Thoracic aorta (tissue), 2 donors: ENCODE results near the gene PCDHB12. TPM values are rescaled to one million over a fixed set of nuclear protein-coding genes. Genes with fewer than 3 reads are reported as not detected.
A peak's percentile ranks its signal among the peaks of the same experiment; 100 is the strongest.
"Not testable (repeated sequence)": the region's sequence is repeated elsewhere in the genome, so short reads cannot be mapped to it uniquely, and the experiment has no call there.

Source experiments
- ATAC-seq: fragments of 150-250 bp; one replicate; pipeline ENCODE4 v1.8.0; 2017; ENCODE audit warnings: low read depth; ENCODE audit not compliant: insufficient number of reproducible peaks, low FRiP score
- DNase-seq: peaks from one replicate; pipeline ENCODE4 v3.0.0-alpha.2; 2020; ENCODE audit warnings: low spot score
- H3K27ac ChIP-seq, 2 donors: fragments of 200-600 bp; sonication (generic); 1 replicate in 1 of 2; 2 replicates in 1 of 2; pipeline ENCODE4 v1.5.1; 2016; ENCODE audit warnings: mild to moderate bottlenecking in 2 of 2, moderate library complexity in 2 of 2
- H3K27me3 ChIP-seq: fragments of 200-600 bp; sonication (generic); replicated peaks from 2 replicates; pipeline ENCODE4 v1.6.0; 2016; ENCODE audit warnings: mild to moderate bottlenecking; ENCODE audit not compliant: insufficient read depth
- H3K36me3 ChIP-seq: fragments of 200-600 bp; sonication (generic); one replicate; pipeline ENCODE4 v1.5.1; 2016
- H3K4me1 ChIP-seq, 2 donors: fragments of 200-600 bp; sonication (generic); 1 replicate in 1 of 2; 2 replicates in 1 of 2; pipeline versions ENCODE4 v1.5.1 to v1.6.0; 2016; ENCODE audit warnings: low read depth in 2 of 2, mild to moderate bottlenecking in 1 of 2; ENCODE audit not compliant: control insufficient read depth in 1 of 2
- H3K4me3 ChIP-seq: fragments of 200-600 bp; sonication (generic); 2 replicates; pipeline ENCODE4 v1.5.1; 2016; ENCODE audit warnings: mild to moderate bottlenecking
- H3K9me3 ChIP-seq: fragments of 200-600 bp; sonication (generic); 2 replicates; pipeline ENCODE4 v1.5.1; 2016
- total RNA-seq, 2 donors: library from RNA; depleted of rRNA; stranded (reverse); fragments of >200 nt; gene quantifications; one replicate each; pipeline versions ENCODE4 v1.1.0 to v1.2.3, GENCODE V29; 2016
- TF ChIP-seq, protein P1 (sequence below): fragments of 200-600 bp; sonication (generic); IDR thresholded peaks from one replicate; pipeline ENCODE4 v1.5.1; 2019; ENCODE audit warnings: antibody characterized with exemption

Gene PCDHB12
- total RNA-seq: 1 to 10 TPM; 7.3 to 7.4 TPM

DNA sequence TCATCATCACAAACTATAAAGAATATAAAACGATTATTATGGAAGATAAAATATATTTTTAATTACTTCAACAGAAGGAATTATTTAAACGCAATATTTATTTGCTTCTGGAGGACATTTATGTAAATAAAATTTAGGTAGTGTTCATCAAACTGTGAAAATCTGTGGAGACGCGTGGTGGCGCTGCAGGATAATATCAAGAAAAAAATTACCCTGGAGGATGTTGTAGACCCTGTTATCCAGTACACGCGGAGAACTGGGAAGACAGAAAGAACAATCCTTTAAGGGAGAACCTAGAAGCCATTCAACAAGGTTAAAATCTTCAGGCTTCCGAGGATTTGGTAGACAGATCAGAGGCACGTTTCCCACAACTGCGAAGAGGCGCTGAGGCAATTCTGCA lies at the start of gene PCDHB12:
PCDHB12 (plus strand) TSS at position 242 of the 400 bp plus-strand sequence. CDS start 189 bp downstream, outside the sequence.
- TF ChIP-seq, protein P1, sequence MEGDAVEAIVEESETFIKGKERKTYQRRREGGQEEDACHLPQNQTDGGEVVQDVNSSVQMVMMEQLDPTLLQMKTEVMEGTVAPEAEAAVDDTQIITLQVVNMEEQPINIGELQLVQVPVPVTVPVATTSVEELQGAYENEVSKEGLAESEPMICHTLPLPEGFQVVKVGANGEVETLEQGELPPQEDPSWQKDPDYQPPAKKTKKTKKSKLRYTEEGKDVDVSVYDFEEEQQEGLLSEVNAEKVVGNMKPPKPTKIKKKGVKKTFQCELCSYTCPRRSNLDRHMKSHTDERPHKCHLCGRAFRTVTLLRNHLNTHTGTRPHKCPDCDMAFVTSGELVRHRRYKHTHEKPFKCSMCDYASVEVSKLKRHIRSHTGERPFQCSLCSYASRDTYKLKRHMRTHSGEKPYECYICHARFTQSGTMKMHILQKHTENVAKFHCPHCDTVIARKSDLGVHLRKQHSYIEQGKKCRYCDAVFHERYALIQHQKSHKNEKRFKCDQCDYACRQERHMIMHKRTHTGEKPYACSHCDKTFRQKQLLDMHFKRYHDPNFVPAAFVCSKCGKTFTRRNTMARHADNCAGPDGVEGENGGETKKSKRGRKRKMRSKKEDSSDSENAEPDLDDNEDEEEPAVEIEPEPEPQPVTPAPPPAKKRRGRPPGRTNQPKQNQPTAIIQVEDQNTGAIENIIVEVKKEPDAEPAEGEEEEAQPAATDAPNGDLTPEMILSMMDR: no peak
- no peak for DNase-seq
- Histone ChIP-seq H3K36me3 (no peaks in the 10 kb centered on the region), H3K9me3 (peaks cover 48% of the 10 kb centered on the region), H3K27ac (no peak within 1 kb of the TSS), H3K4me3 (peak within 1 kb of the TSS; percentile 42), H3K4me1 (no peaks in the 10 kb centered on the region), H3K27me3 (no peaks in the 10 kb centered on the region)
- no peak for ATAC-seq

- no peaks in the 10 kb centered on the region for H3K36me3 ChIP-seq
- DNase-seq (no peak), ATAC-seq (no peak)
- no peaks in the 10 kb centered on the region for H3K4me1 ChIP-seq
- H3K27ac ChIP-seq: no peak within 1 kb of the TSS
- peak within 1 kb of the TSS; percentile 42 for H3K4me3 ChIP-seq
- no peaks in the 10 kb centered on the region for H3K27me3 ChIP-seq
- TF ChIP-seq, protein P1: peak; percentile 16
- H3K9me3 ChIP-seq: peaks cover 39% of the 10 kb centered on the region
Measured at GRCh38 chr5:141172381-141173204, 35.9 kb upstream of the PCDHB12 start, which contains the start of gene PCDHB7. PCDHB7 (plus strand) TSS chr5:141172644; CDS start chr5:141172836, 192 bp downstream.

DNA sequence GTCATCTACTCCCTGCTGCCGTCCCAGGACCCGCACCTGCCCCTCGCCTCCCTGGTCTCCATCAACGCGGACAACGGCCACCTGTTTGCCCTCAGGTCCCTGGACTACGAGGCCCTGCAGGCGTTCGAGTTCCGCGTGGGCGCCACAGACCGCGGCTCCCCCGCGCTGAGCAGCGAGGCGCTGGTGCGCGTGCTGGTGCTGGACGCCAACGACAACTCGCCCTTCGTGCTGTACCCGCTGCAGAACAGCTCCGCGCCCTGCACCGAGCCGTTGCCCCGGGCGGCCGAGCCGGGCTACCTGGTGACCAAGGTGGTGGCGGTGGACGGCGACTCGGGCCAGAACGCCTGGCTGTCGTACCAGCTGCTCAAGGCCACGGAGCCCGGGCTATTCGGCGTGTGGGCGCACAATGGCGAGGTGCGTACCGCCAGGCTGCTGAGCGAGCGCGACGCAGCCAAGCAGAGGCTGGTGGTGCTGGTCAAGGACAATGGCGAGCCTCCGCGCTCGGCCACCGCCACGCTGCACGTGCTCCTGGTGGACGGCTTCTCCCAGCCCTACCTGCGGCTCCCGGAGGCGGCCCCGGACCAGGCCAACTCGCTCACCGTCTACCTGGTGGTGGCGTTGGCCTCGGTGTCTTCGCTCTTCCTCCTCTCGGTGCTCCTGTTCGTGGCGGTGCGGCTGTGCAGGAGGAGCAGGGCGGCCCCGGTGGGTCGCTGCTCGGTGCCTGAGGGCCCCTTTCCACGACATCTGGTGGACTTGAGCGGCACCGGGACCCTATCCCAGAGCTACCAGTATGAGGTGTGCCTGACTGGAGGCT lies 34.0 kb upstream of the PCDHB12 start:
- peaks cover 45% of the 10 kb centered on the region for H3K9me3 ChIP-seq
- not testable (repeated sequence) for DNase-seq, H3K27ac ChIP-seq, H3K27me3 ChIP-seq, H3K36me3 ChIP-seq, H3K4me3 ChIP-seq, ATAC-seq, H3K4me1 ChIP-seq

- DNase-seq: no peak
- Histone ChIP-seq H3K4me3 (no peak overlapping the region), H3K27me3 (no peaks in the 10 kb centered on the region), H3K27ac (no peak overlapping the region), H3K4me1 (no peaks in the 10 kb centered on the region), H3K36me3 (no peaks in the 10 kb centered on the region), H3K9me3 (peaks cover 48% of the 10 kb centered on the region)
- no peak for ATAC-seq
- TF ChIP-seq, protein P1: no peak
Measured at GRCh38 chr5:141175933-141176332, 32.6 kb upstream of the PCDHB12 start.

DNA sequence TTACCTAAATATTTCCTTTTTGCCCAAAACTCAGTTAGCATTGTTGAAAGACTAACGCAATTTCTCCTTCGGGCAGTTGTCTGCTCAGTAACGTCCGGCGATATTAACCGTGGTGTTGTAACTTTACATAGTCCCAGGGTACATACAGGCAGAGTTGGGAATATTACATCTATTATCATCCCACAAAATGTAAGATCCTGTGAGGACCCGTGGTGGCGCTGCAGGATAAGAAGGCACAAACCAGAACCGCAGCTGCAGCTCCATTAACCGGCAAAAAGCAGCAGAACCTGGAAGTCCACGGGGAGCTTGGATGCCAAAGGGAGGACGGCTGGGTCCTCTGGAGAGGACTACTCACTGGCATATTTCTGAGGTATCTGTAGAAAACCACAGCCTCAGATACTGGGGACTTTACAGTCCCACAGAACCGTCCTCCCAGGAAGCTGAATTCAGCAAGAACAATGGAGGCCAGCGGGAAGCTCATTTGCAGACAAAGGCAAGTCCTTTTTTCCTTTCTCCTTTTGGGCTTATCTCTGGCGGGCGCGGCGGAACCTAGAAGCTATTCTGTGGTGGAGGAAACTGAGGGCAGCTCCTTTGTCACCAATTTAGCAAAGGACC lies 30.8 kb upstream of the PCDHB12 start, which contains the start of gene PCDHB8:
PCDHB8 (plus strand) TSS at position 214 of the 615 bp plus-strand sequence; CDS start at position 459, 245 bp downstream.
- H3K36me3 ChIP-seq, H3K27ac ChIP-seq, H3K4me3 ChIP-seq, H3K4me1 ChIP-seq, ATAC-seq, H3K27me3 ChIP-seq, DNase-seq: not testable (repeated sequence)
- peaks cover 51% of the 10 kb centered on the region for H3K9me3 ChIP-seq

DNA sequence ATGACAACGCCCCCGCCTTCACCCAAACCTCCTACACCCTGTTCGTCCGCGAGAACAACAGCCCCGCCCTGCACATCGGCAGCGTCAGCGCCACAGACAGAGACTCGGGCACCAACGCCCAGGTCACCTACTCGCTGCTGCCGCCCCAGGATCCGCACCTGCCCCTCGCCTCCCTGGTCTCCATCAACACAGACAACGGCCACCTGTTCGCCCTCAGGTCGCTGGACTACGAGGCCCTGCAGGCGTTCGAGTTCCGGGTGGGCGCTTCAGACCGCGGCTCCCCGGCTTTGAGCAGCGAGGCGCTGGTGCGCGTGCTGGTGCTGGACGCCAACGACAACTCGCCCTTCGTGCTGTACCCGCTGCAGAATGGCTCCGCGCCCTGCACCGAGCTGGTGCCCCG lies 29.1 kb upstream of the PCDHB12 start:
- ATAC-seq, H3K4me3 ChIP-seq, H3K36me3 ChIP-seq, H3K27me3 ChIP-seq, H3K4me1 ChIP-seq, H3K27ac ChIP-seq, DNase-seq: not testable (repeated sequence)
- peaks cover 62% of the 10 kb centered on the region for H3K9me3 ChIP-seq

- DNase-seq, H3K4me1 ChIP-seq, ATAC-seq, H3K4me3 ChIP-seq, H3K36me3 ChIP-seq, H3K27ac ChIP-seq, H3K27me3 ChIP-seq: not testable (repeated sequence)
- H3K9me3 ChIP-seq: peaks cover 63% of the 10 kb centered on the region
Measured at GRCh38 chr5:141179876-141180275, 28.6 kb upstream of the PCDHB12 start.
